Sigmoid colon (tissue), 4 donors: ENCODE measurements around the gene CBLB.

Experiments
- CTCF ChIP-seq, 4 experiments: fragments of 450-650 bp in 3 of 4; fragments of 200-600 bp in 1 of 4; IDR thresholded peaks; one replicate each; pipeline ENCODE4 v1.5.1; 2016 to 2019; ENCODE audit warnings: antibody characterized with exemption in 4 of 4, mild to moderate bottlenecking in 3 of 4, moderate library complexity in 2 of 4
- EP300 ChIP-seq, 4 donors: sonication (generic); formaldehyde crosslinking; IDR thresholded peaks; one replicate each; pipeline ENCODE4 v1.6.1; 2017; ENCODE audit warnings: antibody characterized with exemption in 4 of 4
- POLR2A ChIP-seq, 2 donors: fragments of 450-650 bp; IDR thresholded peaks; one replicate each; pipeline ENCODE4 v1.6.1; 2016; ENCODE audit warnings: antibody characterized with exemption in 2 of 2, mild to moderate bottlenecking in 2 of 2, moderate library complexity in 2 of 2
- POLR2AphosphoS5 ChIP-seq, 4 donors: sonication (generic); formaldehyde crosslinking; IDR thresholded peaks; one replicate each; pipeline ENCODE4 v1.6.1; 2017; ENCODE audit warnings: antibody characterized with exemption in 4 of 4

GRCh38 chr3:105868431-105868741, 426 bp downstream of the CBLB start:
- TF ChIP-seq CTCF (IDR thresholded peaks at IDR 0.05) (no peak), POLR2AphosphoS5 (IDR thresholded peaks at IDR 0.05) (no peak), POLR2A (IDR thresholded peaks at IDR 0.05) (no peak), EP300 (IDR thresholded peaks at IDR 0.05) (no peak)
